GM23248 (cell line): ENCODE measurements around the gene LRRC9.
"Not testable (repeated sequence)": the region's sequence is repeated elsewhere in the genome, so short reads cannot be mapped to it uniquely, and the experiment has no call there.

ENCODE experiments used
- EZH2 ChIP-seq: fragments of 200-600 bp; sonication (generic); IDR thresholded peaks from 2 replicates; pipeline ENCODE4 v1.6.1; 2018; ENCODE audit warnings: antibody characterized with exemption, mild to moderate bottlenecking; ENCODE audit not compliant: insufficient read depth, poor library complexity, severe bottlenecking
- EZH2phosphoT487 ChIP-seq: fragments of 200-600 bp; sonication (generic); IDR thresholded peaks from 2 replicates; pipeline ENCODE4 v1.6.1; 2018; ENCODE audit warnings: antibody characterized with exemption, moderate library complexity, mild to moderate bottlenecking, low read depth; ENCODE audit not compliant: insufficient read depth

DNA sequence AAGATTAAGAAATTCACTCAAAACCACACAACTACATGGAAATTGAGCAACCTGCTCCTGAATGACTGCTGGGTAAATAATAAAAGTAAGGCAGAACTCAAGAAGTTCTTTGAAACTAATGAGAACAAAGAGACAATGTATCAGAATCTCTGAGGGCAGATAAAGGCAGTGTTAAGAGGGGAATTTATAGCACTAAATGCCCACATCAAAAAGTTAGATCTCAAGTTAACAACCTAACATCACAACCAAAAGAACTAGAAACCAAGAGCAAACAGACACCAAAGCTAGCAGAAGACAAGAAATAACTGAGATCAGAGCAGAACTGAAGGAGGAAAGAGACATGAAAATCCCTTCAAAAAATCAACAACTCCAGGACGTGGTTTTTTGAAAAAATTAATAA, 128.0 kb downstream of the LRRC9 start:
- TF ChIP-seq EZH2, EZH2phosphoT487: not testable (repeated sequence)
